Activated B cell treated with CpG ODN at 0.5 μM for 24 hours (primary cell): ENCODE measurements around the gene SNRNP48. TPM values are rescaled to one million over a fixed set of nuclear protein-coding genes. Genes with fewer than 3 reads are reported as not detected.

Experiments
- ATAC-seq: fragments of 200-7000 bp; cut with Tn5 transposase; one replicate; pipeline ENCODE4 v1.10.0; 2021; ENCODE audit warnings: low read depth, mild to moderate bottlenecking, moderate library complexity
- CTCF ChIA-PET: fragments of 350-600 bp; sonication (Branson Sonifier 250); formaldehyde crosslinking; loops from one replicate; lab custom pipeline; 2021; ENCODE audit warnings: antibody characterized with exemption; lab: Charles Lee
- POLR2A ChIA-PET: fragments of 350-600 bp; sonication (Branson Sonifier 250); formaldehyde crosslinking; loops from one replicate; lab custom pipeline; 2021; ENCODE audit warnings: antibody characterized with exemption; lab: Charles Lee
- DNase-seq: peaks from one replicate; pipeline ENCODE4 v3.0.0; 2022
- H3K27ac Mint-ChIP-seq: one replicate; pipeline ENCODE4 v1.8.0; 2020; ENCODE audit warnings: mixed read lengths
- H3K27me3 Mint-ChIP-seq: one replicate; pipeline ENCODE4 v1.8.0; 2021; ENCODE audit warnings: mixed read lengths
- H3K36me3 Mint-ChIP-seq: one replicate; pipeline ENCODE4 v1.8.0; 2021; ENCODE audit warnings: low read depth, mixed read lengths
- H3K4me1 Mint-ChIP-seq: one replicate; pipeline ENCODE4 v1.8.0; 2021; ENCODE audit warnings: mixed read lengths
- H3K4me3 Mint-ChIP-seq: one replicate; pipeline ENCODE4 v1.8.0; 2020; ENCODE audit warnings: mild to moderate bottlenecking, mixed read lengths
- H3K9me3 Mint-ChIP-seq: one replicate; pipeline ENCODE4 v1.8.0; 2020; ENCODE audit warnings: mixed read lengths
- CTCF ChIP-seq: fragments of 200-600 bp; IDR thresholded peaks from one replicate; pipeline ENCODE4 v1.8.0; 2022; ENCODE audit warnings: antibody characterized with exemption, mild to moderate bottlenecking
- intact Hi-C: fragments of 100-400 bp; cut with micrococcal nuclease; formaldehyde crosslinking; loops from one replicate; pipeline ENCODE4 v1.15.1; 2024
- total RNA-seq: library from RNA; stranded (reverse); gene quantifications from 2 replicates; pipeline ENCODE4 v1.2.3, GENCODE V29; 2022

The SNRNP48 gene
- total RNA-seq, 1 donor from 2014 or later = 18.7 TPM

GRCh38 chr6:7658543-7658942 is 68.5 kb downstream of the SNRNP48 start:
- ChIA-PET CTCF (interaction anchor here (1.5 kb wide), 1 partner anchor 64 kb away, joined by 3 read pairs; no protein-coding TSS in a partner anchor), POLR2A (no interaction called here)
- Mint-ChIP-seq H3K4me3 (no peak overlapping the region), H3K36me3 (no peaks in the 10 kb centered on the region), H3K27ac (no peak overlapping the region), H3K27me3 (peaks cover 32% of the 10 kb centered on the region), H3K9me3 (peaks cover 2% of the 10 kb centered on the region), H3K4me1 (no peaks in the 10 kb centered on the region)
- DNase-seq = no peak
- no peak for ATAC-seq
- TF ChIP-seq CTCF = no peak
- intact Hi-C loops = no loop called here

- ChIA-PET POLR2A (no interaction called here), CTCF (no interaction called here)
- Mint-ChIP-seq H3K27me3 (peaks cover 31% of the 10 kb centered on the region), H3K36me3 (no peaks in the 10 kb centered on the region), H3K4me3 (no peak overlapping the region), H3K4me1 (no peaks in the 10 kb centered on the region), H3K27ac (no peak overlapping the region), H3K9me3 (peaks cover 2% of the 10 kb centered on the region)
- ATAC-seq (no peak), DNase-seq (no peak)
- intact Hi-C loops = no loop called here
- no peak for TF ChIP-seq CTCF
These were observed 71.4 kb downstream of the SNRNP48 start for GRCh38 chr6:7661364-7661763.

Other genes starting within 250 kb of the SNRNP48 start
- 0.07 and 0.20 TPM in 2 replicates for gene CAGE1, start 200.5 kb upstream of the SNRNP48 start, total RNA-seq
- 38.3 and 38.7 TPM in 2 replicates for gene RIOK1, start 200.4 kb upstream of the SNRNP48 start, total RNA-seq
- gene DSP, start 48.5 kb upstream of the SNRNP48 start, total RNA-seq = 0.02 TPM in 2 replicates
- 0.75 and 0.78 TPM in 2 replicates for gene BMP6, start 135.9 kb downstream of the SNRNP48 start, total RNA-seq